ENCODE results near the gene FGF22. TPM values are rescaled to one million over a fixed set of nuclear protein-coding genes. Genes with fewer than 3 reads are reported as not detected.

Gene FGF22
- total and polyA plus RNA-seq, 2 donors from 2014 or later = 0.19 to 0.71 TPM

DNA sequence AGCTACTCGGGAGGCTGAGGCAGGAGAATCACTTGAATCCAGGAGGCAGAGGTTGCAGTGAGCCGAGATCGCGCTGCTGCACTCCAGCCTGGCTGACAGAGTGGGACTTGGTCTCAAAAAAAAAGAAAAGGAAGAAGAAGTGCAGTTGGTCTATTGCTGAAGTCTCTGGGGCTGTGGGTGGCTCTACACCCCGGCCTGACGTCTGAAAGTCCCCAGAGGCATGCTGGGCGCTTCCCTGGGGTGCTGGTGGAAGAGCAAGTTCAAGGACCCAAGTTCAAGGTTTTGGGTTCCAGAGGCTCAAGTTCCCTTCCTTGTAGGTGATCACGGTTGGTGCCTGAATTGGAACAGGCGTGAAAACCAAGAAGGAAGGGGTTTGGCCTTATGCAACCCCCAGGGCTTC lies 46.2 kb upstream of the FGF22 start:
- TF ChIP-seq, protein P1, sequence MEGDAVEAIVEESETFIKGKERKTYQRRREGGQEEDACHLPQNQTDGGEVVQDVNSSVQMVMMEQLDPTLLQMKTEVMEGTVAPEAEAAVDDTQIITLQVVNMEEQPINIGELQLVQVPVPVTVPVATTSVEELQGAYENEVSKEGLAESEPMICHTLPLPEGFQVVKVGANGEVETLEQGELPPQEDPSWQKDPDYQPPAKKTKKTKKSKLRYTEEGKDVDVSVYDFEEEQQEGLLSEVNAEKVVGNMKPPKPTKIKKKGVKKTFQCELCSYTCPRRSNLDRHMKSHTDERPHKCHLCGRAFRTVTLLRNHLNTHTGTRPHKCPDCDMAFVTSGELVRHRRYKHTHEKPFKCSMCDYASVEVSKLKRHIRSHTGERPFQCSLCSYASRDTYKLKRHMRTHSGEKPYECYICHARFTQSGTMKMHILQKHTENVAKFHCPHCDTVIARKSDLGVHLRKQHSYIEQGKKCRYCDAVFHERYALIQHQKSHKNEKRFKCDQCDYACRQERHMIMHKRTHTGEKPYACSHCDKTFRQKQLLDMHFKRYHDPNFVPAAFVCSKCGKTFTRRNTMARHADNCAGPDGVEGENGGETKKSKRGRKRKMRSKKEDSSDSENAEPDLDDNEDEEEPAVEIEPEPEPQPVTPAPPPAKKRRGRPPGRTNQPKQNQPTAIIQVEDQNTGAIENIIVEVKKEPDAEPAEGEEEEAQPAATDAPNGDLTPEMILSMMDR (IDR thresholded peaks at IDR 0.05; ENCODE audit: borderline replicate concordance, extremely low read depth, insufficient read depth) = no peak
- Histone ChIP-seq H3K4me3 (ENCODE audit: low read length in 3 of 3) (no peak overlapping the region), H3K36me3 (ENCODE audit: control insufficient read depth in 2 of 3, insufficient read depth in 3 of 3, low read length in 3 of 3) (no peaks in the 10 kb centered on the region), H3K27ac (ENCODE audit: low read depth in 2 of 2, low read length in 2 of 2) (no peak overlapping the region), H3K9me3 (ENCODE audit: control insufficient read depth in 2 of 3, insufficient read depth in 1 of 3, low read length in 3 of 3) (no peaks in the 10 kb centered on the region), H3K4me1 (ENCODE audit: control insufficient read depth in 2 of 3, insufficient read depth in 2 of 3, low read depth in 1 of 3, low read length in 3 of 3) (peaks cover 0 to 2% (median 0%) of the 10 kb centered on the region in 3 donors), H3K27me3 (ENCODE audit: control insufficient read depth, insufficient read depth, low read length) (no peaks in the 10 kb centered on the region), H3K9ac (ENCODE audit: low read length in 3 of 3) (no peak overlapping the region)
- no peak for DNase-seq
- intact Hi-C loops (cut with DNase I) = no loop called here
- FAIRE-seq = no peak

DNA sequence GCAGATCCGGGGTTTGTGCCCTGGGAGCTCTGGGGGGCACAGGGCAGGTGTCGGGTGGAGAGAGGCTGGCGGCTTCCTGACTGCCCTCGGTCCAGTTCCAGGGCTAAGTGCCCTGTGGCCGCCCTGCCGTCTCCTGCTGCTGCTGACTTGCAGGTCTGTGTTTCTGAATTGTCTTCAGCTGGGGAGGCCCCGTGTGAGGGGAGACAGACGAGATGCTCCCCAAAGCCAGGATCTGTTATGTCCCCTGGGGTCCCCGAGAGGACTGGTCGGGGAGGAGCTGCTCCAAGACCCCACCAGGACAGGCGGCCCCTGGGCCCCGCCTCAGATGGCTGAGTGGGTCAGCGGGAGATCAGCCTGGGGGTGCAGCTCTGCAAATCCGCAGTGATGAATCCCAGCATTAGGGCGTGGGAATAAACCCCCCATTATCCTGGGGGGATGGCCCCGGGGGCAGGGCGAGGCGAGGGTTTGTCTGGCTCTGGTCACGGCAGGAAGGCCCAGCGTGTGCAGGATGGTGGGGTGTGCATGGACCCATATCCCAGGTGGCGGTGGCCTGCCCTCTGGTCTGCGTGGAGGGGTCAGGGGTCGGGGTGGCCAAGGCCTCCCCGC lies 45.3 kb upstream of the FGF22 start:
- no peak overlapping the region for H3K9ac ChIP-seq (ENCODE audit: low read length in 3 of 3)
- H3K27me3 ChIP-seq (ENCODE audit: control insufficient read depth, insufficient read depth, low read length) = no peaks in the 10 kb centered on the region
- H3K9me3 ChIP-seq (ENCODE audit: control insufficient read depth in 2 of 3, insufficient read depth in 1 of 3, low read length in 3 of 3) = no peaks in the 10 kb centered on the region
- DNase-seq = no peak
- no peaks in the 10 kb centered on the region for H3K36me3 ChIP-seq (ENCODE audit: control insufficient read depth in 2 of 3, insufficient read depth in 3 of 3, low read length in 3 of 3)
- intact Hi-C loops (cut with DNase I) = no loop called here
- no peak overlapping the region for H3K27ac ChIP-seq (ENCODE audit: low read depth in 2 of 2, low read length in 2 of 2)
- H3K4me1 ChIP-seq (ENCODE audit: control insufficient read depth in 2 of 3, insufficient read depth in 2 of 3, low read depth in 1 of 3, low read length in 3 of 3) = no peaks in the 10 kb centered on the region
- H3K4me3 ChIP-seq (ENCODE audit: low read length in 3 of 3) = no peak overlapping the region
- no peak for FAIRE-seq
- TF ChIP-seq, protein P1 (IDR thresholded peaks at IDR 0.05; ENCODE audit: borderline replicate concordance, extremely low read depth, insufficient read depth) = no peak

DNA sequence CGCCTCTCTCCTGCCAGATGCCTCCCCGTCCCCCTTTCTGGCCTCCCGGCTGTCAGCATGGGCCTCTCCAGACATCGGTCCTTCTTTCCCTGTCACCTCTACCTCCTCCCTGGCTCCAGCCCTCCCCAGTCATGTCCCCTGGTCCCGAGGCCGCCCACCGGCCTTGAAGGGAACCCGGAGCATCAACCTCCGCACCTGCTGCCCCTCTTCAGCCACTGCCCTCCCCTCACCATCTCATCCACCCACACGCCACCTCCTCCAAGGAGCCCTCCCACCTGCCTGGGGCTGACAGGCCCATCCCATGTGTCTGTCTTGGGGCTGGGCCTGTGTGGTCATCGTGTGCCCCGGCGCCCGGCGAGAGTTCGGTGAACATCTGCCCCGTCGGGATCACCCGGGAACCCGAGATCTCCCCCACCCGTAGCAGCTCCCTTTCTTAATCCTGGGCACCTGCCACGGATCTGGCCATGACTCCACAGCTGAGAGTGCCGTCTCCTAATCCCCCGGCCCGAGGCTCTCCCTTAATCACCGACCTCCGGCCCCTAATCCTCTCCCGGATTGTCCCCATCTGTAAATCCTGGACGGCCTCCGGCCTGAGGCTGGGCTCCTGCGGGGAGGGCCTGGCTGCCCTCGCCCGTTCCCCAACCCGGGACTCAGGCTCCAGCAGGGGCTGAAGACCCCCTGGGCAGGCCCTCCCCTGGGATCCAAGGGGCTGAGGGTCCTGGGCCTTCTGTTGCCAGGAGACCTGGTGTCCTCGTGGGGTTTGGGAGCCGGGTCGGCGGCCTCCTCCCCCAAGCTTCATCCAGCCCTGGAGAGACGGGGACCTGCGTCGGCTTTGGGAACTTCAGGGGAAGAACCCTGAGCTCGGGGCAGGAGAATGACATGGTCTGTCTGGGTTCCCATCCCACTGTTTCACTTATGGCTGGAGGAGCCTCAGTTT lies 44.1 kb upstream of the FGF22 start:
- no peaks in the 10 kb centered on the region for H3K27me3 ChIP-seq (ENCODE audit: control insufficient read depth, insufficient read depth, low read length)
- no peak overlapping the region for H3K4me3 ChIP-seq (ENCODE audit: low read length in 3 of 3)
- H3K27ac ChIP-seq (ENCODE audit: low read depth in 2 of 2, low read length in 2 of 2) = no peak overlapping the region
- FAIRE-seq (no peak), DNase-seq (no peak)
- no peak overlapping the region for H3K9ac ChIP-seq (ENCODE audit: low read length in 3 of 3)
- H3K9me3 ChIP-seq (ENCODE audit: control insufficient read depth in 2 of 3, insufficient read depth in 1 of 3, low read length in 3 of 3) = no peaks in the 10 kb centered on the region
- no peaks in the 10 kb centered on the region for H3K4me1 ChIP-seq (ENCODE audit: control insufficient read depth in 2 of 3, insufficient read depth in 2 of 3, low read depth in 1 of 3, low read length in 3 of 3)
- H3K36me3 ChIP-seq (ENCODE audit: control insufficient read depth in 2 of 3, insufficient read depth in 3 of 3, low read length in 3 of 3) = no peaks in the 10 kb centered on the region
- intact Hi-C loops (cut with DNase I) = no loop called here
- TF ChIP-seq, protein P1 (IDR thresholded peaks at IDR 0.05; ENCODE audit: borderline replicate concordance, extremely low read depth, insufficient read depth) = no peak

All from kidney (tissue), 14 donors.